Amniotic stem cell (primary cell): Measurements from ENCODE around the gene SCN5A.
"Not testable (repeated sequence)": the region's sequence is repeated elsewhere in the genome, so short reads cannot be mapped to it uniquely, and the experiment has no call there.

Source experiments
- DNase-seq: peaks from one replicate; lab custom pipeline; 2025; lab: John Stamatoyannopoulos, UW

Gene SCN5A

DNA sequence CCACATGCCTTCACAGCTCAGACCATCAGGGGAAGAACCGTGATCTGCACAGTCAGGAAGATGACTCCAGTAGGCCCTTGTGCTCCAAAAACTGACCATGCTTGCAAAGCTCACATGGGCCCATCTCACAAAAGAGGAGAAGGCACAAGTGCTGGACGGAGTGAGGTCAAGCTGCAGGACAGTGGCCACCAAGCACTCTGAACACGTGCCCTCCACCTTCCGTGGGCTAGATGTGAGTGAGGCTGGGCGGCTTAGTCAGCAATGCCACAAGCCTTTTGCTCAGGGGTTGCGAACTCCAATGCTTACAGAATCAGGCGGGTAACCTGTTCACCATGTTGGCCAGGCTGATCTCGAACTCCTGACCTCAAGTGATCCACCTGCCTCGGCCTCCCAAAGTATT is 70.9 kb downstream of the SCN5A start:
- DNase-seq, result no peak

DNA sequence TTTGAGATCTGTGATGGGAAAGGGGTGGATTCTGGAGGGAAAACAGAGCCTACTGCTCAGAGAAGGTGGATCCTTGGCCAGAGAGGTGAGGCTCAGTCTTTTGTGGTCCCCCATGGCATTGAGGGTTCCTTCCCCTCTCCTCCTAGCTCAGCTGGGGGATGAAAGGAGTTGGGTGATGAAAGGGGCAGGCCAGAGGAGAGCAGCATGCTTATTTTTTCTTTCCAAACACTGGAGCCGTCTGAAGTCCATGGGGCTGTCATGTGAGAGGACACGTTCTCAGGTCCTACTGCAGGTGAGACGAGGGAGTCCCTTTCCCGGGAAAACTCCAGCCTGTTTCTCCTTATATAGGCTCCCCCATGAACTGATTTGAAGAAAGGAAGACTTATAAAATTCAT is 71.4 kb downstream of the SCN5A start:
- DNase-seq, result no peak

DNA sequence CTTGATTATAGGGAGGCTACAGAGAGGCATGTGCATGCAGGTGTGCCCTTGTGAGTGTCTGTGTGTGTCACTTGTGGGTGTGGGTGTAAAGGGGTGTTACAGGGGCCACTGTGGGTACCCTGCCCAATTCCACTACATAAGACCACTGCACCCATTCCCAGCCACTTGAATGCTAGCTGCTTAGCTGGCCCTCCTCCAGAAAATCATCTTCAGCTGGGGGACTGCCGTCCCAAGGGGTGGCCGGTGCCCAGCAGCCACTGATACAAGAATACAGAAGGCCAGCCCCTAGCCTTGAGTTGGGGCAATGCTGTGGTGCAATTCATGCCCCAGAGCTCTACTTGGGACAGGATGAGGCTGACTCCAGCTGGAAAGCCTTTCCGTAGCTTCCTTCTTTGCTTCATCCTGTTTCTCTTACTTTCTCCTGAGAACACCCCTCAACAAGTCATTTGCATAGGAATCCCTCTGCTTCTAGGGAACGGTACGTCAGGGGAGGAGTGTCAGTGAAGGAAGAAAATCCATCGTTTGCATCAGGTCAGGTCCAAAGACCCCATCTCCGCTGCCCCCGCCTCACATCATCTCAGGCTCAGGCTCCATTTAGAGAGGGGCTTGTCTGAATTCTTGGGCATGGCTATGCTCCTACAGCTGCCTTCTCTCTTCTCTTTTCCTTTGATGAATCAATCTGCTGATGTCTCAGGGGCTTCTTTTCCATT is 72.0 kb downstream of the SCN5A start:
- DNase-seq, result no peak

DNA sequence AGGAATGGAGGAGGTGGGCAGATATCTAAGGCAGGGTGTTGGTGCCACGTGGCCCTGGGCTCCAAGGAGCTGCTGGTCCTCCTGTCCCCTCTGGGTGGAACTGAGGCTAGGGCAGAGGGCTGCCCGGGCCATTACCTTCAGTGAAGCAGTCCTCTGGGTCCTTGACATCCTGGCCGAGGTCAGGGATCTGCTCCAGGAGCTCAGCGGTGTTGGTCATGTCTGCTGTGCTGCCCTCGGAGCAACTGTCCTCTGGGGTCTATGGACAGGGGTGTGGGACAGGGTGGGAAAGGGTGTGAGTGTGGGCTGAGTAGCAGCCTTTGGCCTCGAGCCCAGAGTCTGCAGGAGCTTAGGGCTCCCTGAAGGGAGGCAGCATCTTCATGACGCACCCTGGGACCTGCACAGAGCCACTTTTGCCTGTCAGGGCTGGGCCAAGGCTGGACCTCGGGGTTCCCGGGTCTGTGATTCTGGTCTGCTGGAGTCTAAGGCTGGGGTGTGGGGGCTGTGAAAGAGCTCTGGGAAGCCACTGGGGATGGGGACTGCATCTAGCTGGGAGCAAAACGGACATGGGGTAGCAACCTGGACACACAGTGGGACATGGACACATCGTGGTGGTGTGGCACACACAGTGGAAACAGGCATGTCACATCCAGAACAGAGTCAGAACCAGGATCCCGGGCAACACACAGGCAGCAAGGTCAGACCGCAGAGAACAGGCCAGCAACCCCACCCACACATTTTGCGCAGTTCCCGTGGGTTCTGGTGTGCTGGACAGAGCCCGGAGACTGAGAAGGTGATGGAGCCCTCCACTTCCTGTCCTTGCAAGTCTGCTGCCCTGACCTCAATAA is 72.7 kb downstream of the SCN5A start:
- no peak for DNase-seq

DNA sequence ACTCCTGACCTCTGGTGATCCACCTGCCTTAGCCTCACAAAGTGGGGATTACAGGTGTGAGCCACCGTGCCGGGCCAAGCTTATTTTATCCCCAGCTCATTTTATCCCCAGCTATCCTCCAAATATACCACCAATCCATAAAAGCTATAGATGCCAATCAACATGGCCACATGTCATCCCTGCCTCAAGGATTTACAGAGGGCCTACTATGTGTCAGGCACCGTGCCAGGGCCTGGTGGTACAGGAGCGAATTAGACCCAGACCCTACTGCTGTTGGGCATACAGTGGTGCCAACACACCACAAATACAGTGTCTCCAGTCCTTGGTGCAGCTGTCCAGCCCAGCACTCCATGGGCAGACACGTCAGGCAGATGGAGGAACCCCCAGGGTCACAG is 73.4 kb downstream of the SCN5A start:
- no peak for DNase-seq

DNA sequence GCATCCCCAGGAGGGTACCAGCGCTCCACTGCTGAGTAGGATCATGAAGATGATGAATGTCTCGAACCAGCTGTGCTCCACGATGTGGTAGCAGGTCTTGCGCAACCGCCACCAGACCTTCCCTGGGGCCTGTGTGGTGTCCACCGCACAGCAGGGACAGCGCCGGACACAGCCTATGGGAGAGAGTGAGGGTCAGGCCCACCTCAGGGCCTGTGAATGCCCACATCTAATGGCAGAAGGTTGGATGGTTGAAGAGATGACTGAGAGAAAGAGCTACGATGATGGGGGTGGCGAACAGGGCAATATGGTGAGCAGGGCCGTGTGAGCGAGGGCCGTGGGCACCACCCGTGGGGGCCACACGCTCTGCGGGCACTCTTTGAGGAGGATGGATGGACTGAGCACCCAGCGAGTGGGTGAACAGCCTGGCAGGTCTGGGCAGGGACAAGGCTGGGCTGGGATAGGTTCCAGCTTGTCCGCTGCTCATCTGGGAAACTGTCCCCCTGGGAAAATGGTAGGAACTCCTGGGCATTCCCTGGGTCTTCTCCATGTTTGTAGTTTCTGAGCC is 74.1 kb downstream of the SCN5A start:
- no peak for DNase-seq

DNA sequence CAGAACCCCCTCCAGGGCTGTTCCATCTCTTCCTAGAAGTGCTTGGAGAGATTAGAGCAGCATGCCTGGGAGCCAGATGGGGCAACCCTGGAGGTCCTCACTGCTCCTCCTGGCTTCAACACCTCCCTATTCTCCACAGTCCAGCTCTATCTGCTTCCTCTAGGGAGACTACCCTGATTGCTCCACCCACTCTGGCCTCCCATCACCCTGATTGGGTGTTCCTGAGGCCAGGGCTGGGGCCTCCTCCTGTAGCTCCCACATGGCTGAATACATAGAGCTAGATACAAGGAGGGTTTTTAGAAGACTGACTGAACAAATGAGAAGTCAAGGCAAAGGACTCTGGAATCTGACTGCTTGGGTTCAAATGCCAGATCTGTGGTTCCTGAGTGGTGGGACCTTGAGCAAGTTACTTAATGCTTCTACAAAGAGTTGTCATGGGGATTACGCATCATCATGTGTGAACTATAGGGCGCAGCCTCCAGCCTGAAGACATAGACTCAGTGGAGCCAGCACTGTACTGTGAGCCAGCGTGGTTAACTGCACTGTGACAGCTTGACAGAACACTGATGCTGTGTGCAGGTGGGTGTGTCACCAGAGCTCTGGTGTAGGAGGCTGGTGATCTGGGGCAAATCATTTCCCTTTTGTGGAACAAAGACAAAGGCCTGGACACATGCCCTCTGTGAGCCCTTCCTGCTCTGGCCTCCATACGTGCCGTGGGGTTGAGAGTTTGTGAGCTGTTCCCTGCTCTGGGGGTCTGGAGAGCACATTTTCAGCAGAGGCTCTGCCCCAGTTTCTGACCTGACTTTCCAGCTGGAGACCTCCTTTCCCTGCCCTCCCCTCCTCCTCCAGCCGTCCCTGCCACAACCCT is 74.8 kb downstream of the SCN5A start:
- no peak for DNase-seq

DNA sequence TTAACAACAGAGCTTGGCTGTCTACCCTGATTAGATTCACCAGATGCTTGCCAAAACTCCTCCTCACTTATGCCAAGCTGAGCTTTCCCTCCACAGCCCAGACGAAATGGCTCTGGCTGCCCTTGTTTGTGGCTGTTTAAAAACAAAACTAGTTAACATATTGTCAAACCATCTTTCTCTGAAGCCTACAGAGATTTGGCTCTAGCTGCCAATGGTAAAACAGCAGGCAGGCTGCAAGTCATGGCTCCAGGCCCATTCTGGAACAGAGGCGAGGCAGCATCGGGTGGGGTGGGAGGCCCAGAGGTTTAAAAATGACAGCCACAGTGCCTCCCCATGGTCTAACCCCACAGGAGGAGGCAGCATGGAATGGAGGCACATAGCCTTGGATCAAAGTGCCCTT is 75.9 kb downstream of the SCN5A start:
- no peak for DNase-seq

DNA sequence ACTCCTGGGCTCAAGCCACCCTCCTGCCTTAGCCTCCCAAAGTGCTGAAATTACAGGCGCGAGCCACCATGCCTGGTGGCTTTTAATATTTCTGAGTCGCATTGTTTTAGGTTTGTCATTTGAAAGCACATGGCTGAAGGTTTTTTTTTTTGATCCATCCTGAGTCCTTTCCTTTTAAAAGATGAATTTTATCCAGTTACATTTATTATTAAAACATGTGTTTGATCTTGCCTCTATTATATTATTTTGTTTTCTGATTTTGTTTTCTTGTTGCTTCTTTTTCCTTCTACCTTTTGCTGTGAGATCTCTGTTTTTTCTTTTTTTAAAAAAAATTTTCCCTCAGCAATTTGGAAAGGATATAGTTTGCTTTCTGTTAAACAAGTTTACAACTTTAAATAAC is 76.4 kb downstream of the SCN5A start:
- no peak for DNase-seq

DNA sequence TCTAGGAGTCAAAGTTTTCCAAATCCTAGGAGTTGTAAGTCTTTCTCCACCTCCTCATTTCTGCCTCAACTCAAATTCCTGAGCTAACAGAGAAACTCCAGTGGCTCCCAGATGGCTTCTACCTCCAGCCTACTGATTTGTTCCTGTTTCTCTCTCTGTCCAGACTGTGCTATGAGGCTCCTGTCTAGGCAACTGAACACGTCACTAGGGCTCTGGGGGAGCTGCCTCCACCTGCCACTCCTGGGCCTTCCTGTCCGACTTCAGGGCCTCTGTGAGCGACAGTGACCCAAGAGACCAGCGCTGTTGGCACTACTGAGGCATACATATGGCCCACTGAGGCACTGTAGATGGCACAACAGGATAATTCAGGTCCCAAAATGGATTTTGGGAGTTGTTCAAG is 82.0 kb downstream of the SCN5A start:
- no peak for DNase-seq

DNA sequence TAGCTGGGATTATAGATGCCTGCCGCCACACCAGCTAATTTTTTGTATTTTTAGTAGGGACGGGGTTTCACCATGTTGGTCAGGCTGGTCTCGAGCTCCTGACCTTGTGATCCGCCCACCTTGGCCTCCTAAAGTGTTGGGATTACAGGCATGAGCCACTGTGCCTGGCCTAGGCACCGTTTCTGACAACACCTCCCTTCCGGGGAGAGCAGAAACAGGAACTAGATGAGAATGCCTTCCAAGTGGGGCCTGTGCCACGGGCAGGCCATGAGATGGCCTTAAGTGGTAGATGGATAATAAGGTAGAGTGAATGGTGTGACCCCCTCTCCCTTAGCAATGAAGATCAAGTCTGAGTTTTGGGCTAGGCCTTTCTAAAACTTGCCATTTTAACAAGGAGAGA is 82.7 kb downstream of the SCN5A start:
- not testable (repeated sequence) for DNase-seq

DNA sequence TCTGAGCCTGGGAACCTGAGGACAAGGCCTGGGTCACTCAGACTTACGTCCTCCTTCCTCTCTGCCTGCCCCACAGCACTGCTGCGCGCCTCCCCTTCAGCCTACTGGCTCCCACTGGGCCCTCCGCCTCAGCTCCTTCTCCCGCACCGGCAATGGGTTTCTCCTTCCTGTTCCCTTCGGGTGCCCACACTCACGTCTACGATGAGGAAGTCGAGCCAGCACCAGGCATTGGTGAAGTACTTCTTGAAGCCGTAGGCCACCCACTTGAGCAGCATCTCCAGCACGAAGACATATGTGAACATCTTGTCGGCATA is 83.3 kb downstream of the SCN5A start:
- no peak for DNase-seq

DNA sequence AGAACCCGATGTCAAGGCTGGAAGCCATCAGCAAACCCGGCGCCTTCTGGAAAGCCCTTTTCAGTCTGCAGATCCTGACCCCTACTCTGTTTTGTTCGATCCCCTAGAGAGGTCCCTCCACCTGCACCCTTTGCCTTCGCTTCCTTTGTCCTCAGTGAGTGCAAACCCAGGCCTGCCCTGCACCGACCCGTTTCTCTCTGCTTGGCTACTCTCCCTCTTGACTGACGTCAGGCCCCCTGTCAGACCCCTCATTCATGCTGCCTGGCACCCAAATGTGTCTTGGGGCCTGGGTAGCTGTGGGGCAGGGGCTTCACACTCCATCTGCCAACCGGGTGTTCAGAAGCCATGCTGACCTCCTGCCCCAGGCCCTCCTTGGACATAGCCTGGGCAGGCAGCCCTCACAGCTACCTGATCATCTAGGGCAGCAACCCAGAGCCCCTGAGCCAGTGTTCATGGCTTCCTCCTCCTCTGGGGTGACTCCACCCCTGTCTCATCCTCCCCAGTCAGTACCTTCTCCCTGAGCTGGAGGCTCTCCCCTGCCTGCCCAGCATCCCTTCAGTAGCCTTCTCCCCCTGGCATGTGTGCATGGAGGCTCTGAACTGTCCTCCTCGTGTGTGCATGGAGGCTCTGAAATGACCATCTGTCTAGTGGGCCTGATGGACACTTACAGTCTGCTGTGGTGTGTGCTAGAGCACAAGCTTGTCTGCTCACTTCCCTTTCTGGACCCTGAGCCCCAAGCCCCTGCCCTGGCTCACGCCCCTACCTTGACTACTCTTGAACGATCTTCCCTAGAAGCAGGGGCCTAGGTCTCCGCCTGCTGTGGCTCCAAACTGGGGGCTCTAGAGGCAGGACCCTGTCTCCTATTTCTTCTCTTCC is 83.9 kb downstream of the SCN5A start:
- no peak for DNase-seq

DNA sequence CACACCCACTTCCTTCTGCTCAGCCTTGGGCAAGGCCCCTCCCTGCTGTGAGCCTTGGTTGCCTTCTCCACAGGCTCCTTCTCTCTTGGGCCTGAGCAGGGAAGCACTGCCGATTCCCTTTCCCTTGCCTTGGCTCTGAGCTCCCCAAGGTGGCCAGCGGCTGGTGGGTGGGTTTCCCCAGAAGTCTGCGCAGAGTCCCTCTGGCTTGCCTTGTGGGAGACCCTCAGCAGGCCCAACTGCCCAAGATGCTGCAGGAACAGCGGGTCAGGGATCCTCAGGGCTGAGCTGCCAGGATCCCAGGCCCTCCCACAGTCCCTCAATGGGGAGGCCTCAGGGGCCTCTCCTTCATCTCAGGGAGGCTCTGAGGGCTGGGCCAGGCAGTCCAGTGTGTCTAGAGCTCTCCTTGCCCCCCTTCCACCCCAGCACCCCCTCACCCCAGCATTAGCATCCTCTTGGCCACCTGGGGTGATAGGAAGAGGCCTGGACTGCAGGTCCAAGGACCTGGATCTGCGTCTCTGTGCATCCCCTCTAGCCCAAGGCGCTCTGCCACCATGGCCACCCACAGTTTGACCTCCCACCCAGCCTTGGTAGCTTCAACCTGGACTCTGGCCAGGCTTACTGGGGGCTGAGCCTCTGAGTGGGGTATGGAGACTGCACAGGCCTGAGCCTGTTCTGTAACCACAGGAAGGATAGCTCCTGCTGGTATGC is 84.7 kb downstream of the SCN5A start:
- DNase-seq, result no peak

DNA sequence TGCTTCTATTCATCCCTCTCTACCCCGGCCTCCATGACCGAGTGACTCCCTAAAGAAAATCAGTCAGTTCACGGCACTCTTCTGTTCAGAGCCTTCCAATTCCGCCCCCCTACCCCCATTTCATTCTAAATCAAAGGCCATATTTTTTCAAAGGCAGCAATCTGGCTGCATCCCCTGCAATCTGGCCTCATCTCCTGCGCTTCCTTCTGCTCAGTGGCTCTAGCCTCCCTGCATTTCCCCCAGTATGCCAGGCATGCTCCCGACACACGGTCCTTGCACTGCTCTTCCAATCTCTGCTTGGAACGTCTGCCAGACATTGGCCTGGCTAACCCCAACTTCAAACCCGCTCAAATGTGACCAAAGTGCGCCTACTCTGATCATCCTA is 85.6 kb downstream of the SCN5A start:
- DNase-seq, result no peak

DNA sequence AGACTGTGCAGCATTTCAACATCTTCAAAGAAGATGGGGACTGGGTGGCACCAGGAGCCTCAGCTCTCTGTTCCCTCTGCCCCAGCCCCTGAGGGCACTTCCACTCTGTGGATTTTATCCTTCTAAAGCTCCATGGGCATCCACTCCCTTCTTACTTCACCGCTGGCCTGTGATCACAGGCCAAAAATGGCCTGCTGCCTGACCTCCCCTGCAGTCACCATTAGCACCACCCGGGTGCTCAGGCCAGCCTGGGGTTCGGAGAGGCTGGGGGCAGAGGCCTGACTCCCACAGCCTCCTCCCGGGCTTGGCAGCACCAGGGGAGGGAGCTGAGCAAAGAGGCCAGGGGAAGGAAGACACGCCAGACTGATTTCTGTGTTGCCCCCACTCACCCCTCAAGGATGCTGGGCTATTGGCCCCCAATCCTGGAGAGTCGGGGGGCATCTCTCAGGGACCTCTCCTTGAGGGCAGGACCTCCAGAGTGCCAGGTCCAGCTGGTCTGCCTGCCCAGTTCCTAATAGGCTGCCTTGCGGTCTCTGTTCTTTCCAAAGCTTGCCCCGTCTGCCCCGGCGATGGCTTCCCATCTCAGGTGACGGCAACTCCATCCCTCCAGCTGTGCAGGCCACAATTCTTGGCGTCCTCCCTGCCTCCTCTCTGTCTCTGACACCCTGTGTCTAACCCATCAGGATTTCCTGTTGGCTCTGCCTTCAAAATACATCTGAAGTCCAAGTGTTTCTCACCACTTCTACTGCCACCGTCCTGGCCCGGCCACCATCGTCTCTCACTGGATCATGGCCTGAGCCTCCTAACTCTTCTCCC is 86.2 kb downstream of the SCN5A start:
- no peak for DNase-seq

DNA sequence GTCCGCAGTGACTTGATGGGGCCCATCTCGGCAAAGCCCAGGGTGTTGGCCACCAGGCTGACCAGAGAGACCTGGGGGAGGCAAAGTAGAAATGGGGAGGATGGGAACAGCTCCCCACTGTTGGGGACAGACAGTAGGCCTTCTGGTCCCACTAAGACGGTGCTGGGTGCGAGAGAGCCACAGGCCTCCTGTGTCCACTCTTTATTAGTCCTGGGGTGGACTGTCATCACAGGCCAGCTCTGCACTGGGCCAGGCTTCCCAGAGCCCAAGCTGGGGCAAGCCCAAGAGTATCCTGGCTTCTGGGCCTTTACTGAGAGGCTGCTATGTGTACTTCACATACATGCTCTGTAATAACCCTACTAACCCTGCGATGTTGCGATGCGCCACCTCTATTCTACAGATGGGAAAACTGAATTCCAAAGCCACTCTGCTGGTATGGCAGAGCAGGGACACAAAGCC is 87.0 kb downstream of the SCN5A start:
- no peak for DNase-seq

DNA sequence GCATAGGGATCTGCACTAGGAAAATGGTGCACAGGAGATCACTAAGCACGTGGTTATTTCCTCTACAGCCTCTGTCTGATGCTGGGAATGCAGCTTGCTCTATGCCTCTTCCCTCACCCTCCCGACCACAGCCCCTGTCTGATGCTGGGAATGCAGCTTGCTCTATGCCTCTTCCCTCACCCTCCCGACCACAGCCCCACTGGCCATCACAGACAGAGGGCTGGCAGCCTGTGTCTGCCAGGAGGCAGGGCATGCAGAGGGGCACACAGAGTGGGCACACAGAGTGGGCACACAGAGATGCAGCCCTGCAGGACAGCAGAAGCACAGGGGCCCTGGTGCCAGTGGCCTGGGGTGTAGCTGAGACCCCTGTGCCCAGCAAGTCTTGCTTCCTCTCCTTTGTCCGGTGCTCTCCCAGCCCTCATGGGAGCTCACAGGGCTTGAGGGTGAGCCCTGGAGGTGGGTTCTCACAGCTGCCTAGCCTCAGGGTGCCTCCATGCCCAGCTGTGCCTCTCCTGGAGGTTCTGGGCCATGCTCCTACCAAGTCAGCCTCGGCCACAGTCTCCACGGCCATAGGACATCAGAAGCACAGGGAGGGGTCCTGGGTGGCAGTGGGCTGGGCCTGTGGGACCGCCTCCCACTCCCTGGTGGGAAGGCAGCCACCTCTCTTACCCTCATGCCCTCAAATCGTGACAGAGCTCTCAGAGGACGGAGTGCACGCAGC is 87.6 kb downstream of the SCN5A start:
- DNase-seq, result no peak

DNA sequence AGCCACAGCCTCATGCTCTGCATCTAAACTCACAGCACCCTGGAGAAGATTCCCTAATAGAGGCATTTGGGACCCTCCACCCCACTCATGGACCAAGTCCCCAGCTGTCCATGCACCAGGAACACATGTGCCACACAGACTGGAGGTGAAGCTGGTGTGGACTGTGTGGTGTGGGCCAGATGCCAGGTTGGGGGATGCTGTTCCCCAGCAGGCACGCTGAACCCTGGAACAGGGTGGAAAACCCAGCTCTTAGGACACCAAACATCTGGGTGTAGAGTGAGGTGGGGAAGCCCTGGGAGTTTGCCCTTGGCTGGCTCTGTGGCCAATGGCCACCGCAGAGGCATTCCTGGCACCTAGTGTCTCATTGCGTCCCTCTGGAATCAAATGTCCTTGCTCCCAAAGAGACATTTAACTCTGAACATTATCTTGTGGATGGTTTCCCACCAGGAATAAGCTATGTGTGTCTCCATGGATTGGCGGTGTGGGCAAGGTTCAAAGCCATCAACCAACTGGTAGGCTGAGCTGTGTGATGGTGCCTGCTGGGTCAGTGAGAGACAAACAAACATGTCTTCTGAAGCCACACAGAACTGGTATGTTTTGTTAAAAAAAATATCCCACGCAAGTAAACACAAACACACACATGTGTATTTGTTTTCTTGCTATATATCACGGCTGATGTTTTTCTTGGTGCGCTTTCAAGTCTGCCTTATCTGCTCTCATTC is 88.3 kb downstream of the SCN5A start:
- DNase-seq, result no peak
